ENCODE results near the gene CSF1.
"Not testable (repeated sequence)": the region's sequence is repeated elsewhere in the genome, so short reads cannot be mapped to it uniquely, and the experiment has no call there.

CSF1 gene

DNA sequence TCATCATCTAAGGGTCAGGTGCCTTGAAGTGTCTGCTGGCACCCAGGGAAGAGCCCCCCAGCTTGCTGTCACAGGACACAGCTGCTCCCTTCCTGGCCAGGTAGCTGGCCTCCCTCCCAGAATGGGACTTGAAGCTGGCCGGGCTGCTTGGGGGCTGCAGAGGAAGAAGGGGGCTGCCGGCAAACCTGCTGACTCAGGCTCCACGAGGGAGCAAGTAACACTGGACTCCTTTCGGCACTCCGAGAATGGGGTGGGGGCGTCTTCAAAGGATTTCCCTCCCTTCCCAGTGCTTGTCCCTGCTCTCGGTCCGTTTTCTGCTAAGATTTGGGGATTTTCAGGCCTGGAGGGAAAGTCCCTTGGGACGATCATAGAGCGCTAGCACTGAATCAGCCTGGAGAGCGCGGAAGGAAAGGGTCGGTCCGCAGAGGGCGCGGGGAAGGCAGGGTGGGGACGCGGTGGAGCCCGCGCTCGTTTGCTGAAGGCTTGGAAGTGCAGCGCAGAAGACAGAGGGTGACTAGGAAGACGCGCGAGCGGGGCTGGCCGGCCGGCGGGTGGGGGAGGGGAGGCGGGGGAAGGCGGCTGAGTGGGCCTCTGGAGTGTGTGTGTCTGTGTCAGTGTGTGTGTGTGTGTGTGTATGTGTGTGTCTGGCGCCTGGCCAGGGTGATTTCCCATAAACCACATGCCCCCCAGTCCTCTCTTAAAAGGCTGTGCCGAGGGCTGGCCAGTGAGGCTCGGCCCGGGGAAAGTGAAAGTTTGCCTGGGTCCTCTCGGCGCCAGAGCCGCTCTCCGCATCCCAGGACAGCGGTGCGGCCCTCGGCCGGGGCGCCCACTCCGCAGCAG lies at the start of gene CSF1:
CSF1 (plus strand) TSS at position 727 of the 840 bp plus-strand sequence. CDS start 175 bp downstream, outside the sequence.
- H3K4me3 Mint-ChIP-seq, result peak within 1 kb of the TSS; percentile 90
- peaks cover 61% of the 10 kb centered on the region for H3K4me1 Mint-ChIP-seq
- H3K9me3 Mint-ChIP-seq, result no peaks in the 10 kb centered on the region
- H3K36me3 Mint-ChIP-seq, result peaks cover 3% of the 10 kb centered on the region
- peak within 1 kb of the TSS; percentile 92 for H3K27ac Mint-ChIP-seq
- H3K27me3 Mint-ChIP-seq, result no peaks in the 10 kb centered on the region

- not testable (repeated sequence) for H3K36me3 Mint-ChIP-seq, H3K4me3 Mint-ChIP-seq, H3K9me3 Mint-ChIP-seq, H3K27ac Mint-ChIP-seq, H3K27me3 Mint-ChIP-seq, H3K4me1 Mint-ChIP-seq
Measured at GRCh38 chr1:109861616-109862015, 49.0 kb upstream of the CSF1 start.

GRCh38 chr1:109863667-109864046 lies 47.0 kb upstream of the CSF1 start:
- no peak overlapping the region for H3K4me3 Mint-ChIP-seq
- peak overlapping the region; percentile 1 for H3K27ac Mint-ChIP-seq
- peaks cover 7% of the 10 kb centered on the region for H3K4me1 Mint-ChIP-seq
- H3K36me3 Mint-ChIP-seq, result no peaks in the 10 kb centered on the region
- no peaks in the 10 kb centered on the region for H3K27me3 Mint-ChIP-seq
- peaks cover 4% of the 10 kb centered on the region for H3K9me3 Mint-ChIP-seq

GRCh38 chr1:109864047-109864822 lies 46.4 kb upstream of the CSF1 start:
- no peaks in the 10 kb centered on the region for H3K27me3 Mint-ChIP-seq
- H3K27ac Mint-ChIP-seq, result peak overlapping the region; percentile 1
- H3K9me3 Mint-ChIP-seq, result peaks cover 4% of the 10 kb centered on the region
- no peak overlapping the region for H3K4me3 Mint-ChIP-seq
- peaks cover 7% of the 10 kb centered on the region for H3K4me1 Mint-ChIP-seq
- H3K36me3 Mint-ChIP-seq, result no peaks in the 10 kb centered on the region

DNA sequence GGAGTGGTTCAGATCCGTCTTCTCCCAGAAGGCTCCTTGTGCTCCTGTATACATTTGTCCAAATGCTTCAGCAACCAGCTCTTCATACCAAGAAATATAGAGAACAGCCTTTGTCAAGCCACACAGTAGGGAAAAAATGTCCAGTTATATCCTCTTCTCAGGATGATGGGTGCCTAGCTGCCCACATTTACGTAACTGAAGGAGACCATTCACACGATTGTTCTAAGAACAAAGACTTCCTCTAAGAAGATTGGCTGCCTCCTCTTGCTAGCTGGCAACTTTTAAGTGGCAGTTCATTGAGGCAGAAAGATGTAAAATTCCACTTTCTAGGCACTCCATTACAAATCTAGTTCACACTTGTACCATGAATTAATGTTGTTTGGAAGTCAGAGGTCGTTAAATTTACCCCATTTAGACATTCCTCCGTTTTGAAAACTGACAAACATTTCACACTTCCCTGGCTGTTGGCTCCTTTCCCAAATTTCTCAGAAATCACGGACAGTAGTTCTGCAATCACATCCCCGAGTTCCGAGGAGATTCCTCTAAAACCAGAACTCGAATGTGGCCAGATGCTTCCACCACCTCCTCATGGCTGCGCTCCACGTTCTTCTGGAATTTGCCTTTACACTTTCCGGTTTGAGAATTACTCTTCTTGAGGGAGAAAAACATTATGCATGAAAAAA lies 45.6 kb upstream of the CSF1 start:
- peaks cover 7% of the 10 kb centered on the region for H3K4me1 Mint-ChIP-seq
- no peak overlapping the region for H3K4me3 Mint-ChIP-seq
- no peaks in the 10 kb centered on the region for H3K36me3 Mint-ChIP-seq
- H3K27ac Mint-ChIP-seq, result no peak overlapping the region
- H3K9me3 Mint-ChIP-seq, result peaks cover 4% of the 10 kb centered on the region
- H3K27me3 Mint-ChIP-seq, result no peaks in the 10 kb centered on the region

DNA sequence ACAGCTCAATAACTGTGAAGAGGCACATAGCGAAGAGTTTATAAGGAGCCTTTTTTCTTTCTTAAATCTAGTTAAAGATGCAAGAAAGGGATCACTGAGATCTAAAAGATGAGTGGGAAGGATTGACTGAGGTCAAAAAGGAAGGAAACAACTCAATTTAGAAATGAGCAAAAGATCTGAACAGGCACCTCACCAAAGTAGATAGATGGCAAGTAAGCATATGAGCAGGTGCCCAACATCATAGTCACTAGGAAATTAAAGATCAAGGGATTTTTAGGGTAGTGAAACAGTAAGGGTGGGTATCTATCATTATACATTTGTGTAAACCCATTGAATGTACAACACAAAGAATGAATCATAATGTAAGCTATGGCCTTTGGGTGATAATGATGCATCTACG lies 44.6 kb upstream of the CSF1 start:
- Mint-ChIP-seq H3K36me3 (no peaks in the 10 kb centered on the region), H3K4me3 (no peak overlapping the region), H3K27ac (peak overlapping the region; percentile 15), H3K27me3 (no peaks in the 10 kb centered on the region), H3K9me3 (peaks cover 4% of the 10 kb centered on the region), H3K4me1 (peaks cover 7% of the 10 kb centered on the region)

GRCh38 chr1:109873278-109874175 lies 37.1 kb upstream of the CSF1 start:
- Mint-ChIP-seq H3K9me3 (no peaks in the 10 kb centered on the region), H3K27ac (no peak overlapping the region), H3K27me3 (no peaks in the 10 kb centered on the region), H3K36me3 (no peaks in the 10 kb centered on the region), H3K4me3 (no peak overlapping the region), H3K4me1 (peaks cover 5% of the 10 kb centered on the region)

DNA sequence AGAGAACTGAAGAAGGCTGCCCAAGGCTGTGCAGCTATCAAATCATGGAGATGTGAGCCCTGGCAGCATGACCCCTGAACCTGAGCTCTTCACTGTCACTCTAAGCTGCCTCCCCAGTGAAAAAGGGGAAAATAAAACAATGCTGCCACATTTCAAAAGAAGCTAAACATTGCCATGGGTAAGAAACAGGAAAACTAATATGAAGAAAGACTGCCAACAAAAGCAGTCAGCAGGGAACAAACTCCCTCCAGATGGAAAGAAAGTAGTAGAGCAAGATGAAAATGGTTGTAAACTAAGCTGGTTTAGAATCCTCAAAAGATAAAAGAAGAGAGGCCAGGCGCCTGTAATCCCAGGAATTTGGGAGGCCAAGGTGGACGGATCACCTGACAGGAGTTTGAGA lies 36.2 kb upstream of the CSF1 start:
- no peak overlapping the region for H3K4me3 Mint-ChIP-seq
- H3K36me3 Mint-ChIP-seq, result no peaks in the 10 kb centered on the region
- no peaks in the 10 kb centered on the region for H3K9me3 Mint-ChIP-seq
- H3K27ac Mint-ChIP-seq, result peak overlapping the region; percentile 31
- no peaks in the 10 kb centered on the region for H3K27me3 Mint-ChIP-seq
- H3K4me1 Mint-ChIP-seq, result peaks cover 5% of the 10 kb centered on the region

GRCh38 chr1:109875874-109876273 lies 34.8 kb upstream of the CSF1 start:
- no peaks in the 10 kb centered on the region for H3K9me3 Mint-ChIP-seq
- no peak overlapping the region for H3K4me3 Mint-ChIP-seq
- peaks cover 5% of the 10 kb centered on the region for H3K4me1 Mint-ChIP-seq
- H3K36me3 Mint-ChIP-seq, result no peaks in the 10 kb centered on the region
- no peaks in the 10 kb centered on the region for H3K27me3 Mint-ChIP-seq
- H3K27ac Mint-ChIP-seq, result no peak overlapping the region

GRCh38 chr1:109876617-109877316 lies 33.9 kb upstream of the CSF1 start:
- Mint-ChIP-seq H3K4me3 (no peak overlapping the region), H3K4me1 (peaks cover 5% of the 10 kb centered on the region)

DNA sequence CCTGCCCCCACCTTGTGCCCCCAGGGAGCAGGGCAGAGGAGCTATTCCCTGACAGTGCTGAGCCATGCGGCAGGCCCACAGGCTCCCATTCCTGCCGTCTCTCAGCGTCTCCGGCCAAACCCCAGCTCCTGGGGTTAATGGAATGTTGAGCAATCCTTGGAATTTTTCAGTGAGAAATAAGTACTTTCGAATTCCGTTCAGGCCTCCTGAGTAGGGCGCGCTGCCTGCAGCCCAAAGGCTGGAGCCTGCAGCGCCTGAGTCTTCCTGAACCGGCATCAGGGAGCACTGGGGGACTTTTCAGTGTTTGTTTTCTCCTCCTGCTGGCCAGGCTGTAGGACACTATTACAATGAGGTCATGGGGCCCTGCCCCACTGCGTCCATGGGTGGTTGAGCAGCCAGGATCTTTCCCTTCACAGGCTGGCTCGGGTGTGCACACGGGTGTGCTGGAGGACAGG lies 33.3 kb upstream of the CSF1 start:
- Mint-ChIP-seq H3K4me3 (no peak overlapping the region), H3K27ac (no peak overlapping the region)

More at GRCh38 chr1:109876617-109877316, 33.9 kb upstream of the CSF1 start:
- Mint-ChIP-seq H3K27me3 (no peaks in the 10 kb centered on the region), H3K9me3 (no peaks in the 10 kb centered on the region), H3K36me3 (no peaks in the 10 kb centered on the region), H3K27ac (no peak overlapping the region)

DNA sequence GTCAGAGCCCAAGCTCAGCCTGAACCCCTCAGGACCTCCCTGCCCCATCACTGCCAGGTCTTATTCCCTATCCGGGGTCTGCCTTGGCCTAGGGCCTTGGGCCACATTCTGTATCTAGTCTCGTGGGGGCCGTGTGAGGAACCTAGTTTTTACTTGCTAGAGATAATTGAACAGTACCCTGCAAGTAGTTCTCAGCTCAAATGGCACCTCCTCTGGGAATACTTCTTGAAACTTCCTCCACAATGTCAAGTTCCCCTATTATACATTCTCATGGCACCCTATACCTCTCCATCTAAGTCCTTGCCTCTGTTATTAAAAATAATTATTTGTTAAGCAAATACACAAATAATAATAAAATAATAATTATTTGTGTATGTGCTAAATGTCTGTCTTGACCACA lies 32.9 kb upstream of the CSF1 start:
- Mint-ChIP-seq H3K27me3 (no peaks in the 10 kb centered on the region), H3K27ac (no peak overlapping the region), H3K36me3 (no peaks in the 10 kb centered on the region), H3K4me3 (no peak overlapping the region), H3K4me1 (peaks cover 5% of the 10 kb centered on the region), H3K9me3 (no peaks in the 10 kb centered on the region)

More for the DNA sequence above, 33.3 kb upstream of the CSF1 start:
- no peaks in the 10 kb centered on the region for H3K9me3 Mint-ChIP-seq
- H3K27me3 Mint-ChIP-seq, result no peaks in the 10 kb centered on the region
- peaks cover 5% of the 10 kb centered on the region for H3K4me1 Mint-ChIP-seq
- no peaks in the 10 kb centered on the region for H3K36me3 Mint-ChIP-seq

DNA sequence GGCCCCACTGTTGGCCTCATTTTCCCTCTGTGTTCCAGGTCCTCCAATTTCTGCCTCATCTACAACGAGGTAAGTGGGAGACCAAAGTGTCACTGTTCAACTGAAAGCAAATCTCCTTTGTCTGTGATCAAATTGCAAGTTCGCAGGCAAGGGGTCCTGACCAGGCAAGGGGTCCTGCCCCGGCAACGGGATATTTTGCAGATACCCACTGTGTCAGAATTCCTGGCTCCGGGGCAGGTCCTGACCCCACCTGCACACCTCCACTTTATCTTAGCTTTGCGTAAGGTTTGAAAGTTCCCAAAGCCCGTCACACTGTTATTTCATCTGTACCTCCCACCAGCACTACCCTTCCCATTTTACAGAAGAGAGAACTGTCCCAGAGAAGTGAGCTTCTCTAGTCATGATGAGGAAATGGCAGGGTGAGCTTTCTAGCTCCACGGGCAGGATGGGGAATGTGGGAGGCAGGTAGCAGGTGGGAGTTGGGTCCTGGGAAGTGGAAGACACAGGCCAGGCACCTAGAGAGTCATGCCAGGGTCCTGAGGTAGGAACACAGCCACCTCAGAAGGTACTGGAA lies 32.0 kb upstream of the CSF1 start:
- Mint-ChIP-seq H3K36me3 (no peaks in the 10 kb centered on the region), H3K27me3 (no peaks in the 10 kb centered on the region), H3K4me3 (no peak overlapping the region), H3K4me1 (peaks cover 2% of the 10 kb centered on the region), H3K9me3 (no peaks in the 10 kb centered on the region), H3K27ac (no peak overlapping the region)

DNA sequence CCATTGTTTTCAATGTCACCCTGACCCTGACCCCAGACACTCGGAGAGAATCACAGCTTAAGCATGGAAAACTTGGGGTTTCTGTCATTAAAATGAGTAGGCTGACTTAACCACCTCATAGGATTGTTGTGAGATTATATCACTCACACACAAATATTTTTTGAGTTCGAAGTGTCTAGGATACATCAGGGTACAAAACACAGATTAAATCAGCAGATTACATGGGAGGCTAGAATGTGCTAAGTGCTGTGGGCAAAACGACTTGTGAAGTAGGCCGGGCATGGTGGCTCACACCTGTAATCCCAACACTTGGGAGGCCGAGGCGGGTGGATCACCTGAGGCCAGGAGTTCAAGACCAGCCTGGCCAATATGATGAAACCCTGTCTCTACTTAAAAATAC lies 31.3 kb upstream of the CSF1 start:
- not testable (repeated sequence) for H3K27me3 Mint-ChIP-seq, H3K9me3 Mint-ChIP-seq, H3K4me1 Mint-ChIP-seq, H3K36me3 Mint-ChIP-seq, H3K4me3 Mint-ChIP-seq, H3K27ac Mint-ChIP-seq

Data from activated naive CD4-positive, alpha-beta T cell treated with anti-CD3 and anti-CD28 coated beads, Interleukin-2, amount 50 U/mL, for 24 hours (primary cell).